ENCODE results near the gene DGCR2. TPM values are rescaled to one million over a fixed set of nuclear protein-coding genes. Genes with fewer than 3 reads are reported as not detected.
"Not testable (repeated sequence)": the region's sequence is repeated elsewhere in the genome, so short reads cannot be mapped to it uniquely, and the experiment has no call there.

Gene DGCR2
- total and polyA plus RNA-seq, 4 experiments from 2014 or later = 33.1 to 66.7 (median 56.6) TPM

DNA sequence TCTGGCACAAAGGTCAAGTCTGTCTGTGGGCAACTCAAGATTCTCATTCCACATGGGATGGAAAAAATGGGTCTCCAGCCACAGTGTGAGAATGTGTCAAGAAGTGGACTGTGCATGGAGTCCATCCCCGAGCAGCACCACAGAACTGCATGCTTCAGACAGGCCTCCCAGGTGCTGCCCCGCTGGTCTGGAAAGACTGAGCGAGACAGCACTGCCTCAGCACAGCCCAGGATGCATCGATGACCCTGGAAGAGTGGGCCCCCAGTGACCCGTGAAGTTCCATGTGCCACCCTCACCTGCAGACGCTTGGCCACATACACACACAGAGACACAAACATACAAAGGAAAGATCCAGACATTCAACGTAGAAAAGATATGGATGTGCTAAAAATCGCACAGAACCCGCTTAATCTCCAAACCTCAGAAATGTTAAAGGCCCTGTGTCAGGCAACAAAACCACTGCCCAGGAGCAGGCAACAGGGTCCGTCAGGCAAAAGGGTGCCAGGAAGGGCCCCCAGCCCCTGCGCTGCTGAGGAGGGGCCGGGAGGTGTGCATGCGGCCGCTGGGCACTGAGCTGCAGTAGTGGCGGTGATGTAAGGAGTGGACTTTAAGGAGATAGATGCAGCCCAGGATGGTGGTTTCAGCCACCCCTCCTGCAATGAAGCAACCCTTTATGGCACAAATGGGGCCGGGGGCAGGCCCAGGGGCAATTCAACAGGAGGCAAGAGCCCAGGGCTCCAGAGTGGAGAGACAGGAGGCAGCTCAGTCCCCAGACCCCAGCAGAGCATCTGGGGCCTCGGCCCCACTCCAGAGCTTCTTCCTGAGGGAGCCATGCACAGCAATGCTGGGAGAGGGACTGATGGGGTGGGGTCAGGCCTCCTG, 84.7 kb downstream of the DGCR2 start:
- DNase-seq = no peak
- Mint-ChIP-seq H3K27me3 (no peaks in the 10 kb centered on the region), H3K4me3 (no peak overlapping the region), H3K27ac (no peak overlapping the region), H3K4me1 (peaks cover 0 to 10% (median 2%) of the 10 kb centered on the region in 4 donors), H3K36me3 (peaks cover 19 to 49% of the 10 kb centered on the region in 2 donors), H3K9me3 (no peaks in the 10 kb centered on the region)
- Histone ChIP-seq H3K27ac (ENCODE audit: low read depth, low read length) (no peak overlapping the region), H3K4me1 (ENCODE audit: insufficient read depth, low read length) (no peaks in the 10 kb centered on the region), H3K4me3 (ENCODE audit: low read length in 2 of 2) (no peak overlapping the region), H3K9me3 (ENCODE audit: control insufficient read depth in 1 of 2, low read length in 2 of 2) (no peaks in the 10 kb centered on the region), H3K27me3 (ENCODE audit: insufficient read depth, low read length) (no peaks in the 10 kb centered on the region), H3K36me3 (ENCODE audit: insufficient read depth, low read length) (peaks cover 44% of the 10 kb centered on the region)
- CTCF ChIA-PET (ENCODE audit: partially characterized antibody) = interaction anchor here (1.7 kb wide), 1 partner anchor 592 kb away, joined by 3 read pairs; no protein-coding TSS in a partner anchor
- POLR2A ChIA-PET (ENCODE audit: partially characterized antibody) = no interaction called here
- intact Hi-C loops (cut with micrococcal nuclease) = no loop called here

DNA sequence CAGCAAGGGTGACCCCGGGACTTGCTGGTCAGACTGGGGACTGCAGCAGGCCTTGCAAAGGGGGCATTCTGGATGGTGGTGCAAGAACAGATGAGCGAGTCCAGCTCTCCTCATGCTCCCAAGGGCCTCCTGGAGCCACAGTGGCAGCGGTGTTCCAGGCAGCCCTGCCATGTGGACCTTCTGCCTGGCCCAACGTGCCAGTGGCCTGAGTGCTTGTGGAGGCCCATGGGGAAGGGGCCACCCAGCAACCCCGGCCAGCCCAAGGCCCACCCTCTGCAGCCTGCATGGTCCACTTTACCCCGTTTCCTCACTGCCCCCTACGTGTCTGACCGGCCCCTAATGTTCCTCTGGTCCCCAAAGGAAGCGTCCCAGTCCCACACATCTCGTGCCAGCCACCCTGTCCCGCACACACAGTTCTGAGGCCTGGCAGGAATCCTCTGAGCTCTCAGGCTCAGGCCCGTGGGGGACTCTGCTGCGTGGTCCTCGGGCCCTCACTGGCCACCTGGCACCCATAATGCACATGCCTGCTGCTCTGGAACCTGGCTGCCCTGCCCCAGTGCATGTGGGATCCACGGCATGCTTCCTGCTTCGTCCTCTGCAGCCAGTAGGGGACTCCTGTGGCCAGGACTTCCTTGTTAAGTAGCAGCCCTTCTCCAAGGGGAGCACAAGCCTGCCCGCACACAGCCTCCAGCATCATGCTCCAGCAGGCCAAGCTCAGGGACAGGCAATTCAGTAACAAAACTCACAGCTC, 85.5 kb downstream of the DGCR2 start:
- POLR2A ChIA-PET (ENCODE audit: partially characterized antibody) = interaction anchor here (1.8 kb wide), 1 partner anchor 11 kb away, joined by 6 read pairs; no protein-coding TSS in a partner anchor
- Mint-ChIP-seq H3K27ac (peak overlapping the region in 1 of 7 donors; percentile 35), H3K36me3 (peaks cover 15 to 40% of the 10 kb centered on the region in 2 donors), H3K4me3 (no peak overlapping the region), H3K4me1 (peaks cover 0 to 9% (median 2%) of the 10 kb centered on the region in 4 donors), H3K27me3 (no peaks in the 10 kb centered on the region), H3K9me3 (no peaks in the 10 kb centered on the region)
- no peaks in the 10 kb centered on the region for H3K27me3 ChIP-seq (ENCODE audit: insufficient read depth, low read length)
- no peak for DNase-seq
- H3K27ac ChIP-seq (ENCODE audit: low read depth, low read length) = no peak overlapping the region
- peaks cover 36% of the 10 kb centered on the region for H3K36me3 ChIP-seq (ENCODE audit: insufficient read depth, low read length)
- H3K9me3 ChIP-seq (ENCODE audit: control insufficient read depth in 1 of 2, low read length in 2 of 2) = no peaks in the 10 kb centered on the region
- intact Hi-C loops (cut with micrococcal nuclease) = no loop called here
- no peak overlapping the region for H3K4me3 ChIP-seq (ENCODE audit: low read length in 2 of 2)
- CTCF ChIA-PET (ENCODE audit: partially characterized antibody) = interaction anchor here (1.7 kb wide), 1 partner anchor 593 kb away, joined by 3 read pairs; no protein-coding TSS in a partner anchor
- no peaks in the 10 kb centered on the region for H3K4me1 ChIP-seq (ENCODE audit: insufficient read depth, low read length)

DNA sequence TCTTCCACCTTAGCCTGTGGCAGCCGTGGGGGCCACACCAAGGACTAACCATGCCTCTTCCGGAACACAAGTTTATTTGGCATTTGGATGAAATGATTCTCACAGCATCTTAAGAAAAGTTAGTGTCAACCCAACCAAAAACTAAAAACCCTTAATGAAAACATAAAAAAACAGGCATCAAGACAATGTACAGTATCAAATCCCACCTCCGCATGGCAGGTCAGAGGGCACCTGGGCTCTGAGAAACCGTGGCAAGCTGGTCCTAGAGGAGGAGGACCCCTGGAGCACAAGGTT, 86.0 kb downstream of the DGCR2 start:
- H3K27ac ChIP-seq (ENCODE audit: low read depth, low read length) = no peak overlapping the region
- no peaks in the 10 kb centered on the region for H3K27me3 Mint-ChIP-seq
- no peaks in the 10 kb centered on the region for H3K9me3 Mint-ChIP-seq
- no peaks in the 10 kb centered on the region for H3K4me1 ChIP-seq (ENCODE audit: insufficient read depth, low read length)
- H3K36me3 ChIP-seq (ENCODE audit: insufficient read depth, low read length) = peaks cover 31% of the 10 kb centered on the region
- H3K4me1 Mint-ChIP-seq = peaks cover 0 to 9% (median 2%) of the 10 kb centered on the region in 4 donors
- H3K9me3 ChIP-seq (ENCODE audit: control insufficient read depth in 1 of 2, low read length in 2 of 2) = no peaks in the 10 kb centered on the region
- H3K36me3 Mint-ChIP-seq = peaks cover 14 to 36% of the 10 kb centered on the region in 2 donors
- ChIA-PET CTCF (ENCODE audit: partially characterized antibody) (interaction anchor here (1.7 kb wide), 1 partner anchor 594 kb away, joined by 3 read pairs; no protein-coding TSS in a partner anchor), POLR2A (ENCODE audit: partially characterized antibody) (interaction anchor here (1.8 kb wide), 1 partner anchor 11 kb away, joined by 6 read pairs; no protein-coding TSS in a partner anchor)
- peak overlapping the region in 2 of 7 donors; percentile 6 to 35 for H3K27ac Mint-ChIP-seq
- intact Hi-C loops (cut with micrococcal nuclease) = no loop called here
- H3K4me3 Mint-ChIP-seq = no peak overlapping the region
- no peaks in the 10 kb centered on the region for H3K27me3 ChIP-seq (ENCODE audit: insufficient read depth, low read length)
- DNase-seq = no peak
- H3K4me3 ChIP-seq (ENCODE audit: low read length in 2 of 2) = no peak overlapping the region

DNA sequence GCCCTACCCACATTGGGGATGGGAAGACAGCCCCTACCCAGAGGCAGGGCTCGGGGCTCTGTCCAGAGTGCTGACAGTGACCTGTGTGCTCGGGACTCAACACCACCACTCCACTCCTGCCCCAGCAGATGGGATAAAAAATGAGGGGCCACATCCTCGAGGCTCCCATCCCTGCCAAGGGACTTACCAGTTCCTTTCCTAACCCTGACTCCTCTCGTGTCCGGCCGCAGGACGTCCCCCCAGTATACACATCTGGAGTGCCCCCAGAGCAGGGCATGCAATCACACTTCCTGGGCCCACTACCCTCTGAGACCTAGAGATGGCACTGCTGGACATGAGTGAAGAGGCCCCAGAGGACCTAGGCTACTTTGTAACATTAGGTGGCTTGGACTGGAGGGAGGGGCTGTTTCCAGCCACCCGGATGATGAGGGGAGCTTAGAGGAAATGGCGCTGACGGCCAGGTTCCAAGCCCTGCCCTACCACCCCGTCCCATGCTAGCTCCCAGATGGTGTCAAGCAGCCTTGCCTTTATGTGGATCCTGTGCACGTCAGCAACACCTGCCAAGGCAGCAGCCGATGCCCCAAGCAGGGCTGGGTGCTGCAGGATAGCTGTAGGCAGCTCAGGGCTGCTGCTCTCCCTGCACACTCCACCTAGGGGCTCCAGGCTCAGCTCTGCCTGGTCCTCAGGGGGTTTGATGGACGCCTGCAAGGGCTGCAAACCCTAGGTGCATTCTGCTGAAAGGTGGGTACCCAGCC, 86.6 kb downstream of the DGCR2 start:
- no peaks in the 10 kb centered on the region for H3K27me3 ChIP-seq (ENCODE audit: insufficient read depth, low read length)
- H3K4me3 ChIP-seq (ENCODE audit: low read length in 2 of 2) = no peak overlapping the region
- H3K27ac ChIP-seq (ENCODE audit: low read depth, low read length) = no peak overlapping the region
- ChIA-PET POLR2A (ENCODE audit: partially characterized antibody) (interaction anchor here (1.8 kb wide), 1 partner anchor 12 kb away, joined by 6 read pairs; no protein-coding TSS in a partner anchor), CTCF (ENCODE audit: partially characterized antibody) (interaction anchor here (1.7 kb wide), 1 partner anchor 594 kb away, joined by 3 read pairs; no protein-coding TSS in a partner anchor)
- intact Hi-C loops (cut with micrococcal nuclease) = no loop called here
- no peaks in the 10 kb centered on the region for H3K9me3 ChIP-seq (ENCODE audit: control insufficient read depth in 1 of 2, low read length in 2 of 2)
- Mint-ChIP-seq H3K27ac (peak overlapping the region in 2 of 7 donors; percentile 35 to 46), H3K9me3 (no peaks in the 10 kb centered on the region), H3K27me3 (peaks cover 0 to 3% of the 10 kb centered on the region in 2 donors), H3K36me3 (peaks cover 14 to 31% of the 10 kb centered on the region in 2 donors), H3K4me3 (no peak overlapping the region), H3K4me1 (peaks cover 0 to 9% (median 2%) of the 10 kb centered on the region in 4 donors)
- H3K4me1 ChIP-seq (ENCODE audit: insufficient read depth, low read length) = no peaks in the 10 kb centered on the region
- no peak for DNase-seq
- peaks cover 26% of the 10 kb centered on the region for H3K36me3 ChIP-seq (ENCODE audit: insufficient read depth, low read length)

DNA sequence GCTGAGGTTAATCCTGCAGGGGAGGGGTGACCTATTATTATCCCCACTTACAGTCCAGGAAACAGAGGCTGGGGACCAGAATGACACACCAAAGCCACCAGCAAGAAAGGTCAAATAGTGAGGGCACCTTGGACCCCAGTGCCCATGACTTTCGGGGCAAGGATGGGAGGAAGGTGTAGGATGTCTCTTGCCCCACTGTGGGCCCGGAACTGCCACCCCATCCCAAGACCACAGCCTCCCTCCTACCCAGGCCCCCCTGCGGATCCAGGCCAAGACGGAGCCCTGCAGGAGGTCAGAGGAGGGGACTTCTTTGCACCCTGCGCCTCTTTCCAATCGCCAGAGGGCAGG, 87.1 kb downstream of the DGCR2 start:
- peaks cover 20% of the 10 kb centered on the region for H3K36me3 ChIP-seq (ENCODE audit: insufficient read depth, low read length)
- H3K27ac ChIP-seq (ENCODE audit: low read depth, low read length); H3K27me3 Mint-ChIP-seq; H3K4me3 ChIP-seq (ENCODE audit: low read length in 2 of 2); H3K27ac Mint-ChIP-seq; H3K27me3 ChIP-seq (ENCODE audit: insufficient read depth, low read length); CTCF ChIA-PET (ENCODE audit: partially characterized antibody); H3K4me1 Mint-ChIP-seq; H3K9me3 ChIP-seq (ENCODE audit: control insufficient read depth in 1 of 2, low read length in 2 of 2); DNase-seq; intact Hi-C loops (cut with micrococcal nuclease); H3K4me3 Mint-ChIP-seq; H3K4me1 ChIP-seq (ENCODE audit: insufficient read depth, low read length); H3K9me3 Mint-ChIP-seq: not testable (repeated sequence)
- H3K36me3 Mint-ChIP-seq = peaks cover 10 to 26% of the 10 kb centered on the region in 2 donors
- POLR2A ChIA-PET (ENCODE audit: partially characterized antibody) = interaction anchor here (1.8 kb wide), 1 partner anchor 12 kb away, joined by 6 read pairs; no protein-coding TSS in a partner anchor

DNA sequence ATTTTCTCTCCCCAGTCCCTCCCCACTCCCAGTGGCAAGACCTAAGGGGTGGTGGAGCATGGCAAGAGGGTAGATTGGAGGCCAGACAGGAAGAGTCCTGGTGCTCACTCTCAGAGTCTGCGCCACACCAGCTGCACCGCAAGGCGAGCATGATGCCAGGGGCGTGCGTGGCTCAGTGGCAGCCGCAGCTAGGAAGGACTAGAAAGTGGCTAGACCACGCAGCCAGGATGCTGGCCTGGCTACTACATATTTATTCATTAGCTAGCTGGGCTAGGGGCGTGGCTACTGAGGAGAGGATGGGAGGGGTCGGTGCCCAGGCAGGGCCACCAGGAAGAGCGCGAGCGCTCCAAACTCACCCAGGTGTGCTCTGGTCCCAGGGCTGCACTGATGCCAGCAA, 87.5 kb downstream of the DGCR2 start:
- H3K9me3 ChIP-seq (ENCODE audit: control insufficient read depth in 1 of 2, low read length in 2 of 2); H3K4me3 Mint-ChIP-seq; CTCF ChIA-PET (ENCODE audit: partially characterized antibody); H3K27me3 Mint-ChIP-seq; H3K9me3 Mint-ChIP-seq; intact Hi-C loops (cut with micrococcal nuclease); H3K4me3 ChIP-seq (ENCODE audit: low read length in 2 of 2); H3K4me1 ChIP-seq (ENCODE audit: insufficient read depth, low read length); DNase-seq; H3K4me1 Mint-ChIP-seq; H3K27me3 ChIP-seq (ENCODE audit: insufficient read depth, low read length); H3K27ac Mint-ChIP-seq; H3K27ac ChIP-seq (ENCODE audit: low read depth, low read length); POLR2A ChIA-PET (ENCODE audit: partially characterized antibody): not testable (repeated sequence)
- H3K36me3 Mint-ChIP-seq = peaks cover 7 to 22% of the 10 kb centered on the region in 2 donors
- H3K36me3 ChIP-seq (ENCODE audit: insufficient read depth, low read length) = peaks cover 18% of the 10 kb centered on the region
